GM12865 (cell line): ENCODE data around the gene MCF2L2.

ENCODE experiments used
- DNase-seq: peaks from one replicate; pipeline ENCODE4 v3.0.0; 2010; ENCODE audit warnings: low read depth
- H3K4me3 ChIP-seq: 2 replicates; pipeline ENCODE4 v1.5.1; 2011; ENCODE audit warnings: mild to moderate bottlenecking, low read depth, low read length, control low read depth
- TF ChIP-seq, protein P1 (sequence below): IDR thresholded peaks from 2 replicates; pipeline ENCODE4 v1.5.1; 2011; ENCODE audit warnings: low read length, control low read depth, low read depth, inconsistent platforms; ENCODE audit not compliant: insufficient read depth; ENCODE audit errors: missing control alignments

The MCF2L2 gene

DNA sequence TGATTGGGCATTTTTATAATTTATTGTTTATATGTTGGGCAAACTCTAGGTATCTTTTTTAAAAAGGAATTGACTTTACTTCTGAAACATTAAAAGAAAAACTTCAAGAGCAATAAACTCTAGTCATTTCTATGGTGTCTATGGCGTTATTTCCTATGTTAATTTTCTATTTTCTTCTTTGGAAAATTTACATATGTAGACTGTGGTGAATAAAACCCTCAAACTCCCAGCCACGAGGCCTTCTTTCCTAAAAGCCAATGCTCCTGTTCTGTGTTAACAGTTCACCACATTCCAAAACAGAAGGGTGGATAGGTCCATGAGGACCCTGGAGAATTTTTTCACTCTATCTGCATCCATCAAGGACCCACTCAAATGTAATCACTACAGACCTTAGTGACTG, 219.6 kb downstream of the MCF2L2 start:
- TF ChIP-seq, protein P1, sequence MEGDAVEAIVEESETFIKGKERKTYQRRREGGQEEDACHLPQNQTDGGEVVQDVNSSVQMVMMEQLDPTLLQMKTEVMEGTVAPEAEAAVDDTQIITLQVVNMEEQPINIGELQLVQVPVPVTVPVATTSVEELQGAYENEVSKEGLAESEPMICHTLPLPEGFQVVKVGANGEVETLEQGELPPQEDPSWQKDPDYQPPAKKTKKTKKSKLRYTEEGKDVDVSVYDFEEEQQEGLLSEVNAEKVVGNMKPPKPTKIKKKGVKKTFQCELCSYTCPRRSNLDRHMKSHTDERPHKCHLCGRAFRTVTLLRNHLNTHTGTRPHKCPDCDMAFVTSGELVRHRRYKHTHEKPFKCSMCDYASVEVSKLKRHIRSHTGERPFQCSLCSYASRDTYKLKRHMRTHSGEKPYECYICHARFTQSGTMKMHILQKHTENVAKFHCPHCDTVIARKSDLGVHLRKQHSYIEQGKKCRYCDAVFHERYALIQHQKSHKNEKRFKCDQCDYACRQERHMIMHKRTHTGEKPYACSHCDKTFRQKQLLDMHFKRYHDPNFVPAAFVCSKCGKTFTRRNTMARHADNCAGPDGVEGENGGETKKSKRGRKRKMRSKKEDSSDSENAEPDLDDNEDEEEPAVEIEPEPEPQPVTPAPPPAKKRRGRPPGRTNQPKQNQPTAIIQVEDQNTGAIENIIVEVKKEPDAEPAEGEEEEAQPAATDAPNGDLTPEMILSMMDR: no peak
- no peak overlapping the region for H3K4me3 ChIP-seq
- no peak for DNase-seq

DNA sequence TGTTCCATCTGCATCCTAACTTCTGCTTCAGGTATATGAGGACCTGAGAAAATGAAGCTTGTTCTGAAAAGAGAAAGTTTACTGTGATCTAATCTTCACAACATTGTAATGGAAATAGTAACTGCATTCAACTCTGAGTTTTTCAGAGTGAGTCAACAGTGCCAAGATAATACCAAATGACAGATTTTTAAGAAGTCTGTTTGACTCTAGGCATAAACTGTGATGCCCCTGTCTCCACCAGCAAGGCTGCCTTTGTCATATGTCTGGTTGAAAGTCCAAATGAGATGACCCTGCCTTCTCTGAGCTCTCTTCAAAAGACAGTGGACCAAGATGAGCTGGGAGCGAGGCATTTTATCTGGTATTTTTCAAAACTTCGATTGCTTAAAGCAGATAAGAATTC, 220.2 kb downstream of the MCF2L2 start:
- DNase-seq: no peak
- TF ChIP-seq, protein P1: no peak
- no peak overlapping the region for H3K4me3 ChIP-seq

DNA sequence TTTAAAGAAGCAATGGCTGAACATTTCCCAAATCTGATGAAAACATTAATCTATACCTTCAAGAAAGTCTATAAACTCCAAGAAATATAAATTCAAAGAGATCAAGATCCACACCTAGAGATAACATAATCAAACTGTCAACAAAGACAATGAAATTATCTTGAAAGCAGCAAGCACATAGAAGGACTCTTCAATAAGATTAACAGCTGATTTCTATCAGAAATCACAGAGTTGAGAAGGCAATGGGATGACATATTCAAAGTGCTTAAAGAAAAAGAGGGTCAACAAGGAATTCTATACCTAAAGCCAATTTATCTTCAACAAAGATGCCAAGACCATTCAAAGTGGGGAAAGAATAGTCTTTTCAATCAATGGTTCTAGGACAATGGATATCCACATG, 224.7 kb downstream of the MCF2L2 start:
- no peak for DNase-seq
- H3K4me3 ChIP-seq: no peak overlapping the region
- TF ChIP-seq, protein P1: no peak

DNA sequence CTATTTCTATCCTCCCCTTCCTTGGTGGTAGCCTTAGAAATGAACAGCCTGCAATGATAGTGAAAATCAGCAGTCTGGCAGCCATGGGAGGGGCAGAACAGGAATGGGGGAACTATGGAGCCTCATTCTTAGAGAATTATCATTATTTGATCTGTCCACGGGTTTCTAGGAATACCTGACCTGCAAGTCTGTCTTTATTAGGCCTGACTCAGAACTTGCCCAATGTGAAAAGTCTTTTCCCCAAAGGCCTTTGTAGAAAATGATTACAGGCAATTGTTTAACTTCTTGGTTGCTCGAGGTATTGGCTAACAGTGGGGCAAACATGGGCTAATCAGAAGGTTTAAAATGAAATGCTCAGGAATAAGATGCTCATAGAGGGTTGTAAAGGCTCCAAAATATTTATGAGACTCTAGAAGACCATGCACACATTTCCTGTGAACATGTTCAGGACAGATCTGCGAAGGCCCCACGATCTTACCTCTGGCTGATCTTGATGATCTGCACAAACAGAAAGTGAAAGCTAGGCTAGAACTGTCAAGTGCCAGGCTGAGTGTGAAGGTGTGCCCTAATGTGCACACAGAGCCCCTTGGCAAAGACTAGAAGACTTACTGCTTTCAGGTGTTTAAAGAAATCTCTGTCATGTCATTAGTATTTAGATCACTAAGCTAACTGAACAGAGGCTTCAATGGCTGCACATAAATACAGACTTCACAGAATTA, 226.3 kb downstream of the MCF2L2 start:
- H3K4me3 ChIP-seq: no peak overlapping the region
- TF ChIP-seq, protein P1: no peak
- DNase-seq: no peak

DNA sequence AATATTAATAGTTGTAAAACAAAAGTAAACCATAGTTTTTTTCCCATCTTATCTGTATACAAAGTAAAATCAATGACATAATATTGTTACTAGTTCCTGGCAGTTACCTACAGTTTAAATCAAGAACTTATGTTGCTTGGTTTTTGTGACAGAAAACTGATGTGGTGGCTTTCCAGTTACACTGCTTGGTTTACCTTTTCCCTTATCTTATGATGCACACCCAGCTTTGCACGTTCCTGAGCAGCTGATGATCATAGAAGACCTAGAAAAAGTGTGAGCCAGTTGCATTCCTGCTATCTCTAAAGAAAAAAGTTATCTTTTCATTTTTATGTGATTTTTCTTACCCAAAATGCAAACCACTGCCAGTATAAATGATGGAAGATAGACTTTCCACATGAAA, 229.5 kb downstream of the MCF2L2 start:
- no peak overlapping the region for H3K4me3 ChIP-seq
- no peak for DNase-seq
- TF ChIP-seq, protein P1: no peak

DNA sequence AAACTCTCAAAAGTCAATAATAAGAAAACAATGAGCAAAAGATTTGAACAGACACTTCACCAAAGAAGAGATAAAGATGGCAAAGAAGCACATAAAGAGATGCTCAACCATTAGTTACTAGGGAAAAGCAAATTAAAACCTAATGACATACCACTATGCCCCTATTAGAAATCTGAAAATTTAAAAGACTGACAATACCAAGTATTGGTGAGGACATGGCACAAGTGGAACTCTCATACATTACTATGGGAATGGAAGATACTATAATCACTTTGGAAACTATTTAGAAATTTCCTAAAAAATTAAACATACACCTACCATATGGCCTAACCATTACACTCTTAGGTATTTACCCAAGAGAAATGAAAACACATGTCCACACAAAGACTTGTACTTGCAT, 230.7 kb downstream of the MCF2L2 start:
- no peak overlapping the region for H3K4me3 ChIP-seq
- TF ChIP-seq, protein P1: no peak
- no peak for DNase-seq

DNA sequence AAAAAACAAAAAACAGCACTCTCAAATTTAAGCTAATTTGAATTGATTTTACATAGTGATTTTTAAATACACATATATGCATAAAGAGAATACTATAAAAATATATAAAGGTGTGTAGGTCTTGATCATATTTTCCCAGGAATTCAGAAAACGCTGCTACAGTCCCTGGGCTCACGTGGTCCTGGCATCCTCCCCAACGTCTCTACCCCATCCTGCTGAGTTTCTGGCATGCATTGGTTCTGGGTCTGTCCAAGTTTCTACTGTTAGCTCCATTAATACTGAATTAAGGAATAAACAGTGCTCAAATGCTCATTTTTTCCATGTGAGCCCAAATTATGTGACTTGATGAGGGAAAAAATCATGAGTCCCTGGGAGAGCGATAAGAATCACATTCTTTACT, 233.2 kb downstream of the MCF2L2 start:
- DNase-seq: no peak
- TF ChIP-seq, protein P1: no peak
- no peak overlapping the region for H3K4me3 ChIP-seq
